ENCODE data around the gene ACSL1. TPM values are rescaled to one million over a fixed set of nuclear protein-coding genes. Genes with fewer than 3 reads are reported as not detected.
A peak's percentile ranks its signal among the peaks of the same experiment; 100 is the strongest.
"Not testable (repeated sequence)": the region's sequence is repeated elsewhere in the genome, so short reads cannot be mapped to it uniquely, and the experiment has no call there.

Gene ACSL1
- total RNA-seq, 1 donor from 2014 or later = 63.1 TPM

- no peak for DNase-seq (ENCODE audit: low spot score)
These were observed 33.4 kb downstream of the ACSL1 start for GRCh38 chr4:184792334-184792733.

- no peak for DNase-seq (ENCODE audit: low spot score)
These were observed 34.9 kb downstream of the ACSL1 start for GRCh38 chr4:184790826-184791225.

- DNase-seq (ENCODE audit: low spot score) = no peak
These were observed 37.8 kb downstream of the ACSL1 start for GRCh38 chr4:184787766-184788503.

- no peak for DNase-seq (ENCODE audit: low spot score)
These were observed 40.0 kb downstream of the ACSL1 start for GRCh38 chr4:184785813-184786212.

- DNase-seq (ENCODE audit: low spot score) = no peak
These were observed 41.0 kb downstream of the ACSL1 start for GRCh38 chr4:184784628-184785257.

- no peak for DNase-seq (ENCODE audit: low spot score)
These were observed 42.9 kb downstream of the ACSL1 start for GRCh38 chr4:184782731-184783373.

- not testable (repeated sequence) for DNase-seq (ENCODE audit: low spot score)
These were observed 46.6 kb downstream of the ACSL1 start for GRCh38 chr4:184779160-184779559.

- no peak for DNase-seq (ENCODE audit: low spot score)
These were observed 47.4 kb downstream of the ACSL1 start for GRCh38 chr4:184778325-184778724.

GRCh38 chr4:184776821-184777220 lies 48.9 kb downstream of the ACSL1 start:
- no peak for DNase-seq (ENCODE audit: low spot score)

GRCh38 chr4:184775854-184776555 lies 49.8 kb downstream of the ACSL1 start:
- peak; percentile 30 for DNase-seq (ENCODE audit: low spot score)

- DNase-seq (ENCODE audit: low spot score) = no peak
These were observed 51.6 kb downstream of the ACSL1 start for GRCh38 chr4:184774152-184774551.

GRCh38 chr4:184771416-184771815 lies 54.4 kb downstream of the ACSL1 start:
- DNase-seq (ENCODE audit: low spot score) = no peak

GRCh38 chr4:184769141-184769765 lies 56.5 kb downstream of the ACSL1 start:
- no peak for DNase-seq (ENCODE audit: low spot score)

GRCh38 chr4:184768296-184768695 lies 57.5 kb downstream of the ACSL1 start:
- no peak for DNase-seq (ENCODE audit: low spot score)

GRCh38 chr4:184766446-184766845 lies 59.3 kb downstream of the ACSL1 start:
- DNase-seq (ENCODE audit: low spot score) = no peak

GRCh38 chr4:184765473-184766340 lies 60.1 kb downstream of the ACSL1 start:
- no peak for DNase-seq (ENCODE audit: low spot score)

GRCh38 chr4:184764601-184765000 lies 61.2 kb downstream of the ACSL1 start:
- DNase-seq (ENCODE audit: low spot score) = no peak

- DNase-seq (ENCODE audit: low spot score) = no peak
These were observed 62.5 kb downstream of the ACSL1 start for GRCh38 chr4:184763150-184763780.

GRCh38 chr4:184762100-184762499 lies 63.7 kb downstream of the ACSL1 start:
- DNase-seq (ENCODE audit: low spot score) = no peak

- DNase-seq (ENCODE audit: low spot score) = no peak
These were observed 65.1 kb downstream of the ACSL1 start for GRCh38 chr4:184760681-184761080.

Measured in mucosa of gallbladder (tissue), 1 donor.